Astrocyte (in vitro differentiated cells and primary cell): ENCODE results near the gene C1QBP.

ENCODE experiments used
- EZH2 ChIP-seq: IDR thresholded peaks from 2 replicates; pipeline ENCODE4 v1.6.1; 2012; ENCODE audit warnings: mild to moderate bottlenecking, low read length, inconsistent platforms; ENCODE audit not compliant: insufficient read depth
- TF ChIP-seq, protein P1 (sequence below): IDR thresholded peaks from 2 replicates; pipeline ENCODE4 v1.5.1; 2011; ENCODE audit warnings: low read depth, mild to moderate bottlenecking, inconsistent platforms, low read length, moderate library complexity; ENCODE audit not compliant: insufficient read depth

DNA sequence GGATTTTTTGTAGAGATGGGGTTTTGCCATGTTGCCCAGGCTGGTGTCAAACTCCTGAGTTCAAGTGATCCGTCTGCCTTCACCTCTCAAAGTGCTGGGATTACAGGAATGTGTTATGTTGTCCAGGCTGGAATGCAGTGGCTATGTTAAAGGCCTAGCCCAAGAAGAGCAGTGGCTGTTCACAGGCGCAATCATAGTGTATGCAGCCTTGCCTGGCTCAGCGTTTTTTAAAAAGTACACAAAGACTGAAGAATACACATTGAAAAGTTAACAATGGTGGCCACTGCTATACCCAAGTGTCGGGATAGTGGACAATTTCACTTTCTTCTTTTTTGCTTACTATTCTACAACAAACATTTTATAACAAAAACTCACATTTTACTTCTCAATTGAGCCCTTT lies 40.0 kb upstream of the C1QBP start:
- TF ChIP-seq EZH2 = no peak
- TF ChIP-seq, protein P1, sequence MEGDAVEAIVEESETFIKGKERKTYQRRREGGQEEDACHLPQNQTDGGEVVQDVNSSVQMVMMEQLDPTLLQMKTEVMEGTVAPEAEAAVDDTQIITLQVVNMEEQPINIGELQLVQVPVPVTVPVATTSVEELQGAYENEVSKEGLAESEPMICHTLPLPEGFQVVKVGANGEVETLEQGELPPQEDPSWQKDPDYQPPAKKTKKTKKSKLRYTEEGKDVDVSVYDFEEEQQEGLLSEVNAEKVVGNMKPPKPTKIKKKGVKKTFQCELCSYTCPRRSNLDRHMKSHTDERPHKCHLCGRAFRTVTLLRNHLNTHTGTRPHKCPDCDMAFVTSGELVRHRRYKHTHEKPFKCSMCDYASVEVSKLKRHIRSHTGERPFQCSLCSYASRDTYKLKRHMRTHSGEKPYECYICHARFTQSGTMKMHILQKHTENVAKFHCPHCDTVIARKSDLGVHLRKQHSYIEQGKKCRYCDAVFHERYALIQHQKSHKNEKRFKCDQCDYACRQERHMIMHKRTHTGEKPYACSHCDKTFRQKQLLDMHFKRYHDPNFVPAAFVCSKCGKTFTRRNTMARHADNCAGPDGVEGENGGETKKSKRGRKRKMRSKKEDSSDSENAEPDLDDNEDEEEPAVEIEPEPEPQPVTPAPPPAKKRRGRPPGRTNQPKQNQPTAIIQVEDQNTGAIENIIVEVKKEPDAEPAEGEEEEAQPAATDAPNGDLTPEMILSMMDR = no peak
